Esophagus muscularis mucosa (tissue), 4 donors: ENCODE data around the gene MRTFB. TPM values are rescaled to one million over a fixed set of nuclear protein-coding genes. Genes with fewer than 3 reads are reported as not detected.

ENCODE experiments used
- DNase-seq: peaks from one replicate; pipeline ENCODE4 v3.0.0-alpha.2; 2017; ENCODE audit errors: extremely low spot score
- H3K27ac ChIP-seq, 4 donors: fragments of 200-600 bp; sonication (generic); replicated peaks in 1 of 4; 1 replicate in 3 of 4; 2 replicates in 1 of 4; pipeline ENCODE4 v1.5.1; 2016 to 2019; ENCODE audit warnings: mild to moderate bottlenecking in 1 of 4
- H3K27me3 ChIP-seq, 4 donors: fragments of 200-600 bp; sonication (generic); one replicate each; pipeline versions ENCODE4 v1.5.1 to v1.6.0; 2016 to 2019
- H3K36me3 ChIP-seq, 4 donors: fragments of 200-600 bp; sonication (generic); one replicate each; pipeline ENCODE4 v1.5.1; 2016 to 2019
- H3K4me1 ChIP-seq, 4 donors: fragments of 200-600 bp; sonication (generic); one replicate each; pipeline ENCODE4 v1.5.1; 2016 to 2019
- H3K4me3 ChIP-seq, 4 donors: fragments of 200-600 bp; sonication (generic); 1 replicate in 2 of 4; 2 replicates in 2 of 4; pipeline ENCODE4 v1.5.1; 2016 to 2019; ENCODE audit warnings: mild to moderate bottlenecking in 4 of 4, moderate library complexity in 1 of 4
- H3K9me3 ChIP-seq, 4 donors: fragments of 200-600 bp; sonication (generic); 1 replicate in 3 of 4; 2 replicates in 1 of 4; pipeline ENCODE4 v1.5.1; 2016 to 2019
- EP300 ChIP-seq: sonication (generic); formaldehyde crosslinking; IDR thresholded peaks from one replicate; pipeline ENCODE4 v1.6.1; 2017; ENCODE audit warnings: antibody characterized with exemption
- POLR2A ChIP-seq: fragments of 450-650 bp; IDR thresholded peaks from one replicate; pipeline ENCODE4 v1.6.1; 2017; ENCODE audit warnings: antibody characterized with exemption, moderate library complexity, mild to moderate bottlenecking, low read depth
- POLR2AphosphoS5 ChIP-seq, 2 donors: sonication (generic); formaldehyde crosslinking; IDR thresholded peaks; one replicate each; pipeline ENCODE4 v1.6.1; 2017; ENCODE audit warnings: antibody characterized with exemption in 2 of 2
- WGBS: methylation state at CpG from one replicate; pipeline ENCODE4 v1.1.5; 2018; 5-methylcytosine and 5-hydroxymethylcytosine counted together
- intact Hi-C: fragments of 100-400 bp; cut with DNase I; formaldehyde crosslinking; loops from one replicate; pipeline ENCODE4 v1.15.1; 2023
- total RNA-seq, 4 donors: library from RNA; depleted of rRNA; stranded (reverse); fragments of >200 nt; gene quantifications; one replicate each; pipeline versions ENCODE4 v1.1.0 to v1.2.1, GENCODE V29; 2016
- TF ChIP-seq, protein P1 (sequence below), 3 experiments: fragments of 200-600 bp in 2 of 3; fragments of 450-650 bp in 1 of 3; sonication (generic) in 2 of 3; IDR thresholded peaks; one replicate each; pipeline ENCODE4 v1.5.1; 2017 to 2019; ENCODE audit warnings: antibody characterized with exemption in 3 of 3, mild to moderate bottlenecking in 2 of 3, moderate library complexity in 1 of 3

MRTFB gene
- total RNA-seq, 4 donors from 2014 or later: 36.3 to 63.6 (median 48.2) TPM

- no peaks in the 10 kb centered on the region for H3K9me3 ChIP-seq
- H3K27me3 ChIP-seq: no peaks in the 10 kb centered on the region
- TF ChIP-seq POLR2A: no peak
- TF ChIP-seq POLR2AphosphoS5 (IDR thresholded peaks at IDR 0.05): no peak
- TF ChIP-seq EP300: no peak
- TF ChIP-seq, protein P1, sequence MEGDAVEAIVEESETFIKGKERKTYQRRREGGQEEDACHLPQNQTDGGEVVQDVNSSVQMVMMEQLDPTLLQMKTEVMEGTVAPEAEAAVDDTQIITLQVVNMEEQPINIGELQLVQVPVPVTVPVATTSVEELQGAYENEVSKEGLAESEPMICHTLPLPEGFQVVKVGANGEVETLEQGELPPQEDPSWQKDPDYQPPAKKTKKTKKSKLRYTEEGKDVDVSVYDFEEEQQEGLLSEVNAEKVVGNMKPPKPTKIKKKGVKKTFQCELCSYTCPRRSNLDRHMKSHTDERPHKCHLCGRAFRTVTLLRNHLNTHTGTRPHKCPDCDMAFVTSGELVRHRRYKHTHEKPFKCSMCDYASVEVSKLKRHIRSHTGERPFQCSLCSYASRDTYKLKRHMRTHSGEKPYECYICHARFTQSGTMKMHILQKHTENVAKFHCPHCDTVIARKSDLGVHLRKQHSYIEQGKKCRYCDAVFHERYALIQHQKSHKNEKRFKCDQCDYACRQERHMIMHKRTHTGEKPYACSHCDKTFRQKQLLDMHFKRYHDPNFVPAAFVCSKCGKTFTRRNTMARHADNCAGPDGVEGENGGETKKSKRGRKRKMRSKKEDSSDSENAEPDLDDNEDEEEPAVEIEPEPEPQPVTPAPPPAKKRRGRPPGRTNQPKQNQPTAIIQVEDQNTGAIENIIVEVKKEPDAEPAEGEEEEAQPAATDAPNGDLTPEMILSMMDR (IDR thresholded peaks at IDR 0.05): no peak
- H3K27ac ChIP-seq: peak overlapping the region in 1 of 4 donors; percentile 12
- intact Hi-C loops: no loop called here
- 70% methylated on average over 3 of the region's 3 CpGs for WGBS
- DNase-seq: no peak
- H3K4me3 ChIP-seq: peak overlapping the region in 2 of 4 donors; percentile 14 to 23
- no peaks in the 10 kb centered on the region for H3K36me3 ChIP-seq
- H3K4me1 ChIP-seq: peaks cover 9 to 31% (median 22%) of the 10 kb centered on the region in 4 donors
These were observed 131.0 kb downstream of the MRTFB start for GRCh38 chr16:14202095-14202494.

DNA sequence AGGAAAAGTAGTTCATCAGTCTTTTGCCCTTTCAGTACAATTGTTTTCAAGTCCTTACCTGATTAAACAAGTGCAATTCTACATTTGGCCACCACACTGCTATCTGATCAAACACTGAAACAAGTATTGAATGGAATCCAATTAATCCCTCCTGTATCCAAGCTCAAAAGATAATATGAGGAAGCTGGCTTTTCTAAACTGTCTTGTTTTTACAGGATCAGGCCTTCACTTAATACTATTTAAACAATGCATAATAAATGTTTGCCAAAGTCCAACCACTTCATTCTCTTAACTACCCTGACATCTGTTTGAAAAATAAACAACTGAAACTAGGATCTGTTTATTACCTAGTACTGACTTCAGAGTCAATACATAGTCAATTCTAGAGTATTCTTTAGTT lies 131.6 kb downstream of the MRTFB start:
- Histone ChIP-seq H3K36me3 (no peaks in the 10 kb centered on the region), H3K27ac (peak overlapping the region in 2 of 4 donors; percentile 4 to 29), H3K27me3 (no peaks in the 10 kb centered on the region), H3K9me3 (no peaks in the 10 kb centered on the region), H3K4me1 (peaks cover 9 to 29% (median 22%) of the 10 kb centered on the region in 4 donors), H3K4me3 (peak overlapping the region in 2 of 4 donors; percentile 14 to 23)
- TF ChIP-seq EP300: no peak
- TF ChIP-seq, protein P1 (IDR thresholded peaks at IDR 0.05): peak in 2 of 3 experiments; percentile 24 to 50
- intact Hi-C loops: no loop called here
- DNase-seq: no peak

GRCh38 chr16:14203166-14203565 lies 132.0 kb downstream of the MRTFB start:
- H3K9me3 ChIP-seq: no peaks in the 10 kb centered on the region
- intact Hi-C loops: no loop called here
- H3K4me1 ChIP-seq: peaks cover 9 to 29% (median 22%) of the 10 kb centered on the region in 4 donors
- H3K27me3 ChIP-seq: no peaks in the 10 kb centered on the region
- H3K4me3 ChIP-seq: no peak overlapping the region
- DNase-seq: no peak
- H3K27ac ChIP-seq: peak overlapping the region in 2 of 4 donors; percentile 4 to 29
- TF ChIP-seq POLR2A (no peak), EP300 (no peak)
- TF ChIP-seq, protein P1 (IDR thresholded peaks at IDR 0.05): no peak
- WGBS: 64% methylated on average over 2 of the region's 2 CpGs
- H3K36me3 ChIP-seq: no peaks in the 10 kb centered on the region

GRCh38 chr16:14205666-14206065 lies 134.5 kb downstream of the MRTFB start:
- no peak overlapping the region for H3K4me3 ChIP-seq
- no peak for TF ChIP-seq POLR2A
- TF ChIP-seq EP300: no peak
- no peak for TF ChIP-seq POLR2AphosphoS5 (IDR thresholded peaks at IDR 0.05)
- TF ChIP-seq, protein P1 (IDR thresholded peaks at IDR 0.05): no peak
- H3K9me3 ChIP-seq: no peaks in the 10 kb centered on the region
- 83% methylated on average over 3 of the region's 3 CpGs for WGBS
- H3K27ac ChIP-seq: no peak overlapping the region
- no peak for DNase-seq
- H3K4me1 ChIP-seq: peaks cover 9 to 29% (median 20%) of the 10 kb centered on the region in 4 donors
- intact Hi-C loops: no loop called here
- no peaks in the 10 kb centered on the region for H3K27me3 ChIP-seq
- peaks cover 0 to 3% (median 0%) of the 10 kb centered on the region in 4 donors for H3K36me3 ChIP-seq

DNA sequence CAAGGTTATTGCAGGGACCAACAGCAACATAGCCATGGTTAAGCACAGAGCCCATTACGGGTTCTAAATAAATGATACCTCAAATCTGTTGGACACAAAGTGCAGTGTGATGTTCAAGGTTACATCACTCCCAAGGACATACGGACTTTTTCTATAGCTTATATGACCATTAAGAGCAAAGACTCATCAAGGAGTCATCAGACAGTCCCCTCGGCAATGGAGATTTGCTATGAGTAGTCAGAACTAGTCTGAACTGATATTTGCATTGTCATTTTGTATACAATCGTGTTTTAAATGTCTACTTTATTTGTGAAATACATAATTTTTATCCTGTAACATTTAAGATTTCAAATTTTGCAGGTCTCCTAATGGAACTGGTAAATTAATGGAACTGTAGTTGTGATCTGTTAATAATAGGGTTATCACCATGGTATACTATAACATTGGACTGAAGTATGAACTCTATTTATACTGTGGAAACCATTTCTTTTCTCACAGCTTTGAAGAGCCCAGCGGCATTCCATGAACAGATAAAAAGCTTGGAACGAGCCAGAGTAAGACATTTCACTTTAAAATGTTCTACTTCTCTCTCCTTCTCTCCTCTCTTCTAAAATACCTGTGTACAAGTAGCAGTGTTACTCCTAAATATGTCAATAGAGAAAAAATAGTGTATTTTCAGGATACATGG lies 140.9 kb downstream of the MRTFB start:
- Histone ChIP-seq H3K4me3 (no peak overlapping the region), H3K4me1 (peaks cover 0 to 4% (median 0%) of the 10 kb centered on the region in 4 donors), H3K36me3 (peaks cover 0 to 52% (median 25%) of the 10 kb centered on the region in 4 donors), H3K9me3 (no peaks in the 10 kb centered on the region), H3K27ac (no peak overlapping the region), H3K27me3 (no peaks in the 10 kb centered on the region)
- TF ChIP-seq, protein P1 (IDR thresholded peaks at IDR 0.05): no peak
- no peak for TF ChIP-seq POLR2AphosphoS5 (IDR thresholded peaks at IDR 0.05)
- no peak for TF ChIP-seq POLR2A
- TF ChIP-seq EP300: no peak
- intact Hi-C loops: no loop called here
- no peak for DNase-seq
- WGBS: 99% methylated on average over 6 of the region's 6 CpGs
